GM23248 (cell line): ENCODE results near the gene KIRREL1. TPM values are rescaled to one million over a fixed set of nuclear protein-coding genes. Genes with fewer than 3 reads are reported as not detected.

Source experiments
- DNase-seq: peaks from one replicate; pipeline ENCODE4 v3.0.0-alpha.2; 2015
- H2AFZ ChIP-seq: fragments of 200-600 bp; sonication (generic); 2 replicates; pipeline ENCODE4 v1.6.1; 2016; ENCODE audit warnings: antibody characterized with exemption
- H3F3A ChIP-seq: fragments of 200-600 bp; sonication (generic); 2 replicates; pipeline ENCODE4 v1.6.1; 2016; ENCODE audit warnings: mild to moderate bottlenecking, antibody characterized with exemption, mixed run types; ENCODE audit not compliant: insufficient read depth
- H3K27ac ChIP-seq: fragments of 200-600 bp; sonication (generic); 2 replicates; pipeline ENCODE4 v1.5.1; 2016; ENCODE audit warnings: mild to moderate bottlenecking
- H3K27me3 ChIP-seq: fragments of 200-600 bp; sonication (generic); replicated peaks from 2 replicates; pipeline ENCODE4 v1.6.1; 2016; ENCODE audit warnings: mild to moderate bottlenecking; ENCODE audit not compliant: insufficient read depth
- H3K36me3 ChIP-seq: fragments of 200-600 bp; sonication (generic); 2 replicates; pipeline ENCODE4 v1.6.1; 2016; ENCODE audit warnings: low read depth, mild to moderate bottlenecking
- H3K4me1 ChIP-seq: fragments of 200-600 bp; sonication (generic); 2 replicates; pipeline ENCODE4 v1.6.1; 2016; ENCODE audit warnings: mild to moderate bottlenecking; ENCODE audit not compliant: insufficient read depth
- H3K4me2 ChIP-seq: fragments of 200-600 bp; sonication (generic); one replicate; pipeline ENCODE4 v1.6.1; 2016; ENCODE audit warnings: mild to moderate bottlenecking; ENCODE audit not compliant: unreplicated experiment
- H3K4me3 ChIP-seq: fragments of 200-600 bp; sonication (generic); 2 replicates; pipeline ENCODE4 v1.5.1; 2016; ENCODE audit warnings: mild to moderate bottlenecking
- H3K79me2 ChIP-seq: fragments of 200-600 bp; sonication (generic); 2 replicates; pipeline ENCODE4 v1.6.1; 2016; ENCODE audit warnings: mild to moderate bottlenecking; ENCODE audit not compliant: insufficient read depth
- H3K9ac ChIP-seq: fragments of 200-600 bp; sonication (generic); 2 replicates; pipeline ENCODE4 v1.6.1; 2016; ENCODE audit warnings: mild to moderate bottlenecking
- H3K9me2 ChIP-seq: fragments of 200-600 bp; sonication (generic); 2 replicates; pipeline ENCODE4 v1.6.1; 2016; ENCODE audit warnings: mixed run types, mild to moderate bottlenecking, moderate library complexity; ENCODE audit not compliant: insufficient read depth
- H3K9me3 ChIP-seq: fragments of 200-600 bp; sonication (generic); one replicate; pipeline ENCODE4 v1.6.1; 2017; ENCODE audit warnings: low read depth
- H4K20me1 ChIP-seq: fragments of 200-600 bp; sonication (generic); 2 replicates; pipeline ENCODE4 v1.6.0; 2016; ENCODE audit not compliant: insufficient read depth
- EZH2 ChIP-seq: fragments of 200-600 bp; sonication (generic); IDR thresholded peaks from 2 replicates; pipeline ENCODE4 v1.6.1; 2018; ENCODE audit warnings: antibody characterized with exemption, mild to moderate bottlenecking; ENCODE audit not compliant: insufficient read depth, poor library complexity, severe bottlenecking
- EZH2phosphoT487 ChIP-seq: fragments of 200-600 bp; sonication (generic); IDR thresholded peaks from 2 replicates; pipeline ENCODE4 v1.6.1; 2018; ENCODE audit warnings: antibody characterized with exemption, moderate library complexity, mild to moderate bottlenecking, low read depth; ENCODE audit not compliant: insufficient read depth
- WGBS, 2 experiments: methylation state at CpG; one replicate each; pipeline ENCODE4 v1.1.6; 2015 to 2017; ENCODE audit warnings: low lambda C conversion rate in 2 of 2, low coverage in 1 of 2; ENCODE audit errors: missing lambda C conversion rate in 2 of 2; 5-methylcytosine and 5-hydroxymethylcytosine counted together
- in situ Hi-C: fragments of 300-500 bp; cut with MboI; formaldehyde crosslinking; loops from 2 replicates; pipeline ENCODE4 v1.15.0; 2020
- polyA plus RNA-seq: library from polyadenylated mRNA; unstranded; fragments of >200 nt; fragmentation: Nextera tagmentation; extraction: Ambion mirVana; gene quantifications from 2 replicates; pipeline ENCODE4 v1.2.1, GENCODE V29; 2016
- total RNA-seq: library from RNA; depleted of rRNA; stranded (reverse); fragments of >200 nt; shearing (Covaris generic); gene quantifications from 2 replicates; pipeline ENCODE4 v1.2.3, GENCODE V29; 2014

Gene KIRREL1
- total and polyA plus RNA-seq, 2 experiments from 2014 or later = 33.7 to 108 TPM

- peak overlapping the region; percentile 61 for H3K9ac ChIP-seq
- peak overlapping the region; percentile 78 for H3K4me2 ChIP-seq
- H3K9me2 ChIP-seq = no peaks in the 10 kb centered on the region
- peak overlapping the region; percentile 42; the same call in 1 of the 2 replicates for H2AFZ ChIP-seq
- H3K9me3 ChIP-seq = no peaks in the 10 kb centered on the region
- H3K36me3 ChIP-seq = no peaks in the 10 kb centered on the region
- peaks cover 100% of the 10 kb centered on the region for H3K79me2 ChIP-seq
- no peaks in the 10 kb centered on the region for H3K27me3 ChIP-seq
- peaks cover 43% of the 10 kb centered on the region for H3F3A ChIP-seq
- H3K27ac ChIP-seq = peak overlapping the region; percentile 87
- H3K4me1 ChIP-seq = peaks cover 73% of the 10 kb centered on the region
- 5 to 7% methylated on average over 5 of the region's 5 CpGs for WGBS, 2 experiments
- 0 out of 2 replicates have a peak, but pooled peaks cover 3% of the 10 kb centered on the region for H4K20me1 ChIP-seq
- H3K4me3 ChIP-seq = peak overlapping the region; percentile 41
- TF ChIP-seq EZH2 = no peak
- no peak for TF ChIP-seq EZH2phosphoT487
- DNase-seq = peak; percentile 79
- in situ Hi-C loops = no loop called here
These were observed 10.0 kb downstream of the KIRREL1 start for GRCh38 chr1:158003406-158003800.

- TF ChIP-seq EZH2 (no peak), EZH2phosphoT487 (no peak)
- H3K79me2 ChIP-seq = peaks cover 98% of the 10 kb centered on the region
- DNase-seq = no peak
- no peak overlapping the region for H3K9ac ChIP-seq
- no peak overlapping the region for H3K4me3 ChIP-seq
- no peak overlapping the region for H2AFZ ChIP-seq
- H3K9me2 ChIP-seq = no peaks in the 10 kb centered on the region
- peaks cover 87% of the 10 kb centered on the region for H3K4me1 ChIP-seq
- WGBS, 2 experiments = 80 to 100% methylated on average over 2 of the region's 2 CpGs
- H3K27ac ChIP-seq = peak overlapping the region; percentile 87
- H3K36me3 ChIP-seq = no peaks in the 10 kb centered on the region
- H3K9me3 ChIP-seq = no peaks in the 10 kb centered on the region
- 0 out of 2 replicates have a peak, but pooled peaks cover 3% of the 10 kb centered on the region for H4K20me1 ChIP-seq
- no peak overlapping the region for H3K4me2 ChIP-seq
- H3K27me3 ChIP-seq = no peaks in the 10 kb centered on the region
- H3F3A ChIP-seq = peaks cover 51% of the 10 kb centered on the region
- in situ Hi-C loops = no loop called here
These were observed 11.8 kb downstream of the KIRREL1 start for GRCh38 chr1:158005224-158005623.

- H2AFZ ChIP-seq = no peak overlapping the region
- in situ Hi-C loops = no loop called here
- no peaks in the 10 kb centered on the region for H4K20me1 ChIP-seq
- no peak for DNase-seq
- peaks cover 92% of the 10 kb centered on the region for H3K4me1 ChIP-seq
- no peaks in the 10 kb centered on the region for H3K36me3 ChIP-seq
- H3K9ac ChIP-seq = no peak overlapping the region
- no peak overlapping the region for H3K4me3 ChIP-seq
- no peaks in the 10 kb centered on the region for H3K9me3 ChIP-seq
- H3K4me2 ChIP-seq = peak overlapping the region; percentile 34
- no peak for TF ChIP-seq EZH2
- no peak for TF ChIP-seq EZH2phosphoT487
- no peaks in the 10 kb centered on the region for H3K9me2 ChIP-seq
- no peak overlapping the region for H3K27ac ChIP-seq
- 61 to 73% methylated on average over 7 of the region's 7 CpGs for WGBS, 2 experiments
- peaks cover 62% of the 10 kb centered on the region for H3F3A ChIP-seq
- no peaks in the 10 kb centered on the region for H3K27me3 ChIP-seq
- peaks cover 89% of the 10 kb centered on the region for H3K79me2 ChIP-seq
These were observed 13.7 kb downstream of the KIRREL1 start for GRCh38 chr1:158007180-158007579.

GRCh38 chr1:158007667-158008386 is 14.4 kb downstream of the KIRREL1 start:
- peak overlapping the region; percentile 34 for H3K4me2 ChIP-seq
- in situ Hi-C loops = no loop called here
- peaks cover 92% of the 10 kb centered on the region for H3K4me1 ChIP-seq
- H3K9ac ChIP-seq = 0 out of 2 replicates have a peak overlapping the region, but pooled peaks have one; percentile 72
- no peaks in the 10 kb centered on the region for H3K9me2 ChIP-seq
- H3K27me3 ChIP-seq = no peaks in the 10 kb centered on the region
- H3K4me3 ChIP-seq = no peak overlapping the region
- H3K79me2 ChIP-seq = peaks cover 89% of the 10 kb centered on the region
- no peaks in the 10 kb centered on the region for H3K9me3 ChIP-seq
- peaks cover 62% of the 10 kb centered on the region for H3F3A ChIP-seq
- peak overlapping the region; percentile 89; the same call in 1 of the 2 replicates for H3K27ac ChIP-seq
- DNase-seq = no peak
- H2AFZ ChIP-seq = no peak overlapping the region
- 21 to 26% methylated on average over 12 to 15 of the region's 15 CpGs for whole genome bisulfite sequencing, 2 experiments
- TF ChIP-seq EZH2phosphoT487 (no peak), EZH2 (no peak)
- no peaks in the 10 kb centered on the region for H3K36me3 ChIP-seq
- no peaks in the 10 kb centered on the region for H4K20me1 ChIP-seq
